Tibial nerve (tissue), 4 donors: ENCODE measurements around the gene RNF44. TPM values are rescaled to one million over a fixed set of nuclear protein-coding genes. Genes with fewer than 3 reads are reported as not detected.

Experiments
- DNase-seq, 2 donors: peaks; one replicate each; pipeline ENCODE4 v3.0.0-alpha.2; 2019; ENCODE audit warnings: low spot score in 2 of 2
- H3K27ac ChIP-seq, 4 donors: fragments of 200-600 bp; sonication (generic) in 3 of 4; one replicate each; pipeline ENCODE4 v1.5.1; 2017 to 2019; ENCODE audit warnings: mild to moderate bottlenecking in 1 of 4
- H3K27me3 ChIP-seq, 2 donors: fragments of 200-600 bp; sonication (generic) in 1 of 2; one replicate each; pipeline versions ENCODE4 v1.5.1 to v1.6.0; 2017 to 2019
- H3K36me3 ChIP-seq, 3 donors: fragments of 200-600 bp; sonication (generic); one replicate each; pipeline ENCODE4 v1.5.1; 2018 to 2019
- H3K4me1 ChIP-seq, 4 donors: fragments of 200-600 bp; sonication (generic) in 3 of 4; one replicate each; pipeline ENCODE4 v1.5.1; 2017 to 2019
- H3K4me3 ChIP-seq, 4 donors: fragments of 200-600 bp; sonication (generic) in 3 of 4; one replicate each; pipeline ENCODE4 v1.5.1; 2017 to 2019; ENCODE audit warnings: mild to moderate bottlenecking in 1 of 4, moderate library complexity in 1 of 4
- H3K9me3 ChIP-seq, 4 donors: fragments of 200-600 bp; sonication (generic) in 3 of 4; one replicate each; pipeline ENCODE4 v1.5.1; 2017 to 2019
- EP300 ChIP-seq, 2 donors: sonication (generic); formaldehyde crosslinking; IDR thresholded peaks; one replicate each; pipeline ENCODE4 v1.6.1; 2017; ENCODE audit warnings: antibody characterized with exemption in 2 of 2, mild to moderate bottlenecking in 1 of 2
- POLR2A ChIP-seq, 2 donors: fragments of 450-650 bp; IDR thresholded peaks; one replicate each; pipeline ENCODE4 v1.6.1; 2017; ENCODE audit warnings: antibody characterized with exemption in 2 of 2, mild to moderate bottlenecking in 2 of 2, moderate library complexity in 2 of 2
- WGBS, 2 donors: methylation state at CpG; one replicate each; pipeline ENCODE4 v1.1.5; 2018; 5-methylcytosine and 5-hydroxymethylcytosine counted together
- total RNA-seq, 4 donors: library from RNA; depleted of rRNA; stranded (reverse); fragments of >200 nt; gene quantifications; one replicate each; pipeline ENCODE4 v1.1.0, GENCODE V29; 2016
- TF ChIP-seq, protein P1 (sequence below), 5 experiments: fragments of 200-600 bp in 3 of 5; fragments of 450-650 bp in 2 of 5; sonication (generic) in 3 of 5; IDR thresholded peaks; one replicate each; pipeline ENCODE4 v1.5.1; 2016 to 2019; ENCODE audit warnings: antibody characterized with exemption in 5 of 5, mild to moderate bottlenecking in 3 of 5, moderate library complexity in 2 of 5

RNF44 gene
- total RNA-seq, 4 donors from 2014 or later, result 11.1 to 28.5 (median 21.8) TPM

DNA sequence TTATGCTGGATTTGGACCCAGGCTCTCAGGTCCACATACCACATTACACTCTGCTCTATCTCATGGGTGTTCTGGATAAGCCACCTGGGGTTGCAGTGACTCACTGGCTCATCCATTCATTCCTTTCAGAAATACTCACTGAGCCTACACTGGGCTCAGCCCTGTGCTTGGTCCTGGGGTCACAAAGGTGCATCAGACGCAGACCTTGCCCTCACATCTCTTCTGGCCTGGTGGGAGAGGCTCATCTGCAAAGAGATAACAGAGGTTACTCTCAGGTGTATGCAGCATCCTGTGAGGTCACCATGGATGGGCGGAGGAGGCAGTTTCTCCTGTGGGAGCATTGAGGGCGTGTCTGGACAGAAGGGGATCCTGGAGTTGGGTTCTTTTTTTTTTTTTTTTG lies 24.1 kb upstream of the RNF44 start:
- Histone ChIP-seq H3K4me3 (no peak overlapping the region), H3K36me3 (no peaks in the 10 kb centered on the region), H3K27ac (no peak overlapping the region), H3K4me1 (no peaks in the 10 kb centered on the region), H3K9me3 (no peaks in the 10 kb centered on the region), H3K27me3 (no peaks in the 10 kb centered on the region)
- TF ChIP-seq POLR2A (IDR thresholded peaks at IDR 0.05), result no peak
- TF ChIP-seq, protein P1, sequence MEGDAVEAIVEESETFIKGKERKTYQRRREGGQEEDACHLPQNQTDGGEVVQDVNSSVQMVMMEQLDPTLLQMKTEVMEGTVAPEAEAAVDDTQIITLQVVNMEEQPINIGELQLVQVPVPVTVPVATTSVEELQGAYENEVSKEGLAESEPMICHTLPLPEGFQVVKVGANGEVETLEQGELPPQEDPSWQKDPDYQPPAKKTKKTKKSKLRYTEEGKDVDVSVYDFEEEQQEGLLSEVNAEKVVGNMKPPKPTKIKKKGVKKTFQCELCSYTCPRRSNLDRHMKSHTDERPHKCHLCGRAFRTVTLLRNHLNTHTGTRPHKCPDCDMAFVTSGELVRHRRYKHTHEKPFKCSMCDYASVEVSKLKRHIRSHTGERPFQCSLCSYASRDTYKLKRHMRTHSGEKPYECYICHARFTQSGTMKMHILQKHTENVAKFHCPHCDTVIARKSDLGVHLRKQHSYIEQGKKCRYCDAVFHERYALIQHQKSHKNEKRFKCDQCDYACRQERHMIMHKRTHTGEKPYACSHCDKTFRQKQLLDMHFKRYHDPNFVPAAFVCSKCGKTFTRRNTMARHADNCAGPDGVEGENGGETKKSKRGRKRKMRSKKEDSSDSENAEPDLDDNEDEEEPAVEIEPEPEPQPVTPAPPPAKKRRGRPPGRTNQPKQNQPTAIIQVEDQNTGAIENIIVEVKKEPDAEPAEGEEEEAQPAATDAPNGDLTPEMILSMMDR (IDR thresholded peaks at IDR 0.05), result no peak
- no peak for TF ChIP-seq EP300 (IDR thresholded peaks at IDR 0.05)
- no peak for DNase-seq
- 92 to 98% methylated on average over 3 of the region's 3 CpGs for WGBS, 2 donors

GRCh38 chr5:176560364-176560763 lies 23.2 kb upstream of the RNF44 start:
- 71% methylated on average over 8 of the region's 8 CpGs for WGBS, 2 donors
- no peak overlapping the region for H3K27ac ChIP-seq

GRCh38 chr5:176559683-176560082 lies 22.5 kb upstream of the RNF44 start:
- Histone ChIP-seq H3K4me3 (no peak overlapping the region), H3K4me1 (no peaks in the 10 kb centered on the region), H3K27me3 (no peaks in the 10 kb centered on the region), H3K27ac (no peak overlapping the region), H3K9me3 (no peaks in the 10 kb centered on the region), H3K36me3 (no peaks in the 10 kb centered on the region)
- no peak for DNase-seq
- TF ChIP-seq, protein P1 (IDR thresholded peaks at IDR 0.05), result no peak
- TF ChIP-seq POLR2A (IDR thresholded peaks at IDR 0.05) (no peak), EP300 (IDR thresholded peaks at IDR 0.05) (no peak)
- WGBS, 2 donors, result 58 to 65% methylated on average over 5 of the region's 5 CpGs

More at GRCh38 chr5:176560364-176560763, 23.2 kb upstream of the RNF44 start:
- no peaks in the 10 kb centered on the region for H3K36me3 ChIP-seq
- H3K4me3 ChIP-seq, result no peak overlapping the region
- no peaks in the 10 kb centered on the region for H3K27me3 ChIP-seq
- no peak for DNase-seq
- TF ChIP-seq, protein P1 (IDR thresholded peaks at IDR 0.05), result no peak
- TF ChIP-seq EP300 (IDR thresholded peaks at IDR 0.05) (no peak), POLR2A (IDR thresholded peaks at IDR 0.05) (no peak)
- H3K4me1 ChIP-seq, result no peaks in the 10 kb centered on the region
- H3K9me3 ChIP-seq, result no peaks in the 10 kb centered on the region

- WGBS, 2 donors, result 96% methylated on average over 13 of the region's 13 CpGs
- TF ChIP-seq, protein P1 (IDR thresholded peaks at IDR 0.05), result no peak
- TF ChIP-seq POLR2A (IDR thresholded peaks at IDR 0.05) (no peak), EP300 (IDR thresholded peaks at IDR 0.05) (no peak)
- DNase-seq, result no peak
- Histone ChIP-seq H3K4me3 (no peak overlapping the region), H3K4me1 (no peaks in the 10 kb centered on the region), H3K27ac (no peak overlapping the region), H3K9me3 (no peaks in the 10 kb centered on the region), H3K27me3 (peaks cover 0 to 14% of the 10 kb centered on the region in 2 donors), H3K36me3 (no peaks in the 10 kb centered on the region)
Measured at GRCh38 chr5:176557846-176558245, 20.6 kb upstream of the RNF44 start.

- Histone ChIP-seq H3K27me3 (peaks cover 0 to 27% of the 10 kb centered on the region in 2 donors), H3K36me3 (no peaks in the 10 kb centered on the region), H3K9me3 (no peaks in the 10 kb centered on the region), H3K4me1 (no peaks in the 10 kb centered on the region), H3K4me3 (no peak overlapping the region), H3K27ac (no peak overlapping the region)
- TF ChIP-seq POLR2A (IDR thresholded peaks at IDR 0.05) (no peak), EP300 (IDR thresholded peaks at IDR 0.05) (no peak)
- TF ChIP-seq, protein P1 (IDR thresholded peaks at IDR 0.05), result no peak
- 66 to 67% methylated on average over 18 of the region's 18 CpGs for WGBS, 2 donors
- no peak for DNase-seq
Measured at GRCh38 chr5:176553260-176554085, 16.3 kb upstream of the RNF44 start.
